Gastroesophageal sphincter (tissue), 4 donors: ENCODE results near the gene WDR37. TPM values are rescaled to one million over a fixed set of nuclear protein-coding genes. Genes with fewer than 3 reads are reported as not detected.
A peak's percentile ranks its signal among the peaks of the same experiment; 100 is the strongest.

Experiments used
- ATAC-seq: fragments of 150-250 bp; one replicate; pipeline ENCODE4 v1.9.1; 2016; ENCODE audit warnings: mild to moderate bottlenecking, moderate library complexity
- H3K27ac ChIP-seq, 4 donors: fragments of 200-600 bp; sonication (generic) in 3 of 4; 1 replicate in 3 of 4; 2 replicates in 1 of 4; pipeline ENCODE4 v1.5.1; 2016 to 2019
- H3K27me3 ChIP-seq: fragments of 200-600 bp; sonication (generic); one replicate; pipeline ENCODE4 v1.5.1; 2019
- H3K36me3 ChIP-seq, 2 donors: fragments of 200-600 bp; sonication (generic); one replicate each; pipeline ENCODE4 v1.5.1; 2019; ENCODE audit warnings: control low read depth in 1 of 2
- H3K4me1 ChIP-seq, 3 donors: fragments of 200-600 bp; sonication (generic); 1 replicate in 2 of 3; 2 replicates in 1 of 3; pipeline ENCODE4 v1.5.1; 2016 to 2019; ENCODE audit warnings: control low read depth in 2 of 3
- H3K4me3 ChIP-seq, 2 donors: fragments of 200-600 bp; sonication (generic); one replicate each; pipeline ENCODE4 v1.5.1; 2019; ENCODE audit warnings: mild to moderate bottlenecking in 1 of 2, moderate library complexity in 1 of 2
- H3K9me3 ChIP-seq, 3 donors: fragments of 200-600 bp; sonication (generic); one replicate each; pipeline ENCODE4 v1.5.1; 2017 to 2019; ENCODE audit warnings: control low read depth in 2 of 3
- EP300 ChIP-seq: sonication (generic); formaldehyde crosslinking; IDR thresholded peaks from one replicate; pipeline ENCODE4 v1.6.1; 2017; ENCODE audit warnings: antibody characterized with exemption, mild to moderate bottlenecking
- POLR2A ChIP-seq, 2 donors: fragments of 450-650 bp; IDR thresholded peaks; one replicate each; pipeline ENCODE4 v1.6.1; 2017; ENCODE audit warnings: antibody characterized with exemption in 2 of 2, mild to moderate bottlenecking in 2 of 2, moderate library complexity in 1 of 2
- POLR2AphosphoS5 ChIP-seq: sonication (generic); formaldehyde crosslinking; IDR thresholded peaks from one replicate; pipeline ENCODE4 v1.6.1; 2017; ENCODE audit warnings: antibody characterized with exemption
- WGBS, 2 donors: methylation state at CpG; one replicate each; pipeline ENCODE4 v1.1.5; 2018; ENCODE audit warnings: low coverage in 1 of 2; 5-methylcytosine and 5-hydroxymethylcytosine counted together
- total RNA-seq, 4 donors: library from RNA; depleted of rRNA; stranded (reverse); fragments of >200 nt; gene quantifications; one replicate each; pipeline ENCODE4 v1.1.0, GENCODE V29; 2016
- TF ChIP-seq, protein P1 (sequence below), 4 experiments: fragments of 200-600 bp in 2 of 4; fragments of 450-650 bp in 2 of 4; sonication (generic) in 1 of 4; IDR thresholded peaks; one replicate each; pipeline ENCODE4 v1.5.1; 2017 to 2019; ENCODE audit warnings: antibody characterized with exemption in 4 of 4, mild to moderate bottlenecking in 2 of 4, moderate library complexity in 2 of 4

The WDR37 gene
- total RNA-seq, 4 donors from 2014 or later = 11.4 to 16.7 (median 13.9) TPM

GRCh38 chr10:1043532-1043995 lies 12.6 kb upstream of the WDR37 start:
- 50 to 75% methylated on average over 7 to 10 of the region's 12 CpGs for WGBS, 2 donors
- H3K27ac ChIP-seq = peak overlapping the region; percentile 35 to 61 (median 50)

GRCh38 chr10:1044146-1044545 lies 12.0 kb upstream of the WDR37 start:
- Histone ChIP-seq H3K27ac (peak overlapping the region; percentile 35 to 61 (median 50)), H3K4me3 (no peak overlapping the region), H3K4me1 (peaks cover 0 to 35% (median 0%) of the 10 kb centered on the region in 3 donors), H3K9me3 (no peaks in the 10 kb centered on the region), H3K27me3 (no peaks in the 10 kb centered on the region), H3K36me3 (peaks cover 3 to 44% of the 10 kb centered on the region in 2 donors)
- ATAC-seq = no peak
- TF ChIP-seq, protein P1, sequence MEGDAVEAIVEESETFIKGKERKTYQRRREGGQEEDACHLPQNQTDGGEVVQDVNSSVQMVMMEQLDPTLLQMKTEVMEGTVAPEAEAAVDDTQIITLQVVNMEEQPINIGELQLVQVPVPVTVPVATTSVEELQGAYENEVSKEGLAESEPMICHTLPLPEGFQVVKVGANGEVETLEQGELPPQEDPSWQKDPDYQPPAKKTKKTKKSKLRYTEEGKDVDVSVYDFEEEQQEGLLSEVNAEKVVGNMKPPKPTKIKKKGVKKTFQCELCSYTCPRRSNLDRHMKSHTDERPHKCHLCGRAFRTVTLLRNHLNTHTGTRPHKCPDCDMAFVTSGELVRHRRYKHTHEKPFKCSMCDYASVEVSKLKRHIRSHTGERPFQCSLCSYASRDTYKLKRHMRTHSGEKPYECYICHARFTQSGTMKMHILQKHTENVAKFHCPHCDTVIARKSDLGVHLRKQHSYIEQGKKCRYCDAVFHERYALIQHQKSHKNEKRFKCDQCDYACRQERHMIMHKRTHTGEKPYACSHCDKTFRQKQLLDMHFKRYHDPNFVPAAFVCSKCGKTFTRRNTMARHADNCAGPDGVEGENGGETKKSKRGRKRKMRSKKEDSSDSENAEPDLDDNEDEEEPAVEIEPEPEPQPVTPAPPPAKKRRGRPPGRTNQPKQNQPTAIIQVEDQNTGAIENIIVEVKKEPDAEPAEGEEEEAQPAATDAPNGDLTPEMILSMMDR (IDR thresholded peaks at IDR 0.05) = no peak
- no peak for TF ChIP-seq EP300
- 55 to 57% methylated on average over 4 of the region's 4 CpGs for WGBS, 2 donors

More at GRCh38 chr10:1043532-1043995, 12.6 kb upstream of the WDR37 start:
- Histone ChIP-seq H3K4me1 (peaks cover 0 to 35% (median 0%) of the 10 kb centered on the region in 3 donors), H3K9me3 (no peaks in the 10 kb centered on the region), H3K36me3 (peaks cover 3 to 49% of the 10 kb centered on the region in 2 donors), H3K4me3 (no peak overlapping the region), H3K27me3 (no peaks in the 10 kb centered on the region)
- ATAC-seq = peak; percentile 69
- peak in 1 of 2 donors; percentile 36 for TF ChIP-seq POLR2A (IDR thresholded peaks at IDR 0.05)
- no peak for TF ChIP-seq POLR2AphosphoS5
- no peak for TF ChIP-seq EP300

DNA sequence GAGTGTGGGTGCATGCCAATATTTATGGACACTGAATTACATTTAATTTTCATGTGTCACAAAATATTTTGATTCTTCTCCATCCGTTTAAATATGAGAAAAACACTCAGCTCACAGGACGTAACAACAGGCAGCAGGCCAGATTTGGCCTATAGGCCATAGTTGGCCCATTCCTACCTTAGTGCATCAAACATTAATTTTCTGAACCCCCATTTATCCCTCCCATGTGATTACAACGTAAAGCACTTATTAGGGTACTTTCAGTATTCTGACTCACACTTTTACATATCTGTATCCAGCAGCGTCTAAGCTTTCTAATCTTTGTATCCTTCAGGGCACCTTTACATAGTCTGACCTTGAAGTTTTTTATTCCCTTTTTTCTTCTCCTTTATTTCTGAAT lies 11.2 kb upstream of the WDR37 start:
- Histone ChIP-seq H3K9me3 (no peaks in the 10 kb centered on the region), H3K4me3 (no peak overlapping the region), H3K4me1 (peaks cover 0 to 40% (median 4%) of the 10 kb centered on the region in 3 donors), H3K27ac (peak overlapping the region in 2 of 4 donors; percentile 53 to 61), H3K27me3 (no peaks in the 10 kb centered on the region), H3K36me3 (peaks cover 3 to 38% of the 10 kb centered on the region in 2 donors)
- WGBS, 2 donors = 62 to 69% methylated on average over 4 of the region's 4 CpGs
- no peak for ATAC-seq
- TF ChIP-seq, protein P1 (IDR thresholded peaks at IDR 0.05) = no peak
- TF ChIP-seq POLR2A (IDR thresholded peaks at IDR 0.05) = no peak
- no peak for TF ChIP-seq POLR2AphosphoS5
- no peak for TF ChIP-seq EP300

DNA sequence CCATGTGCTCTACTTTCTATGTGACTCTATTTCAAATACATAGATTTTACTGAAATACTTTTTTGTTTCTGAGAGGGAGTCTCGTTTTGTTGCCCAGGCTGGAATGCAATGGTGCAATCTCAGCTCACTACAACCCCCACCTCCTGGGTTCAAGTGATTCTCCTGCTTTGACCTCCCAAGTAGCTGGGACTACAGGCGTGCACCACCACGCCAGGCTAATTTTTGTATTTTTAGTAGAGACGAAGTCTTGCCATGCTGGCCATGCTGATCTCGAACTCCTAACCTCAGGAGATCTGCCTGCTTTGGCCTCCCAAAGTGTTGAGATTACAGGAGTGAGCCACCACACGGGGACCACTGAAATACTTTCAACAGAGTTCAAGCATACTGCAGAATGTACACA lies 10.8 kb upstream of the WDR37 start:
- H3K9me3 ChIP-seq = no peaks in the 10 kb centered on the region
- H3K27ac ChIP-seq = peak overlapping the region in 1 of 4 donors; percentile 53
- H3K4me3 ChIP-seq = no peak overlapping the region
- WGBS, 2 donors = 89 to 91% methylated on average over 4 to 5 of the region's 6 CpGs
- peaks cover 2 to 33% of the 10 kb centered on the region in 2 donors for H3K36me3 ChIP-seq
- no peak for ATAC-seq
- peaks cover 0 to 45% (median 8%) of the 10 kb centered on the region in 3 donors for H3K4me1 ChIP-seq
- no peaks in the 10 kb centered on the region for H3K27me3 ChIP-seq
- no peak for TF ChIP-seq POLR2A (IDR thresholded peaks at IDR 0.05)
- TF ChIP-seq, protein P1 (IDR thresholded peaks at IDR 0.05) = no peak
- TF ChIP-seq EP300 = no peak
- no peak for TF ChIP-seq POLR2AphosphoS5

GRCh38 chr10:1047937-1048336 lies 8.2 kb upstream of the WDR37 start:
- H3K27ac ChIP-seq = peak overlapping the region; percentile 80 to 100 (median 98)
- no peak for ATAC-seq
- H3K4me3 ChIP-seq = peak overlapping the region; percentile 65 to 74
- 3 to 8% methylated on average over 11 to 14 of the region's 15 CpGs for WGBS, 2 donors
- peaks cover 0 to 24% of the 10 kb centered on the region in 2 donors for H3K36me3 ChIP-seq
- TF ChIP-seq, protein P1 (IDR thresholded peaks at IDR 0.05) = no peak
- peaks cover 0 to 67% (median 13%) of the 10 kb centered on the region in 3 donors for H3K4me1 ChIP-seq
- H3K9me3 ChIP-seq = no peaks in the 10 kb centered on the region
- no peaks in the 10 kb centered on the region for H3K27me3 ChIP-seq
